Gastrocnemius medialis (tissue), 4 donors: Measurements from ENCODE around the gene RASA4B. TPM values are rescaled to one million over a fixed set of nuclear protein-coding genes. Genes with fewer than 3 reads are reported as not detected.
"Not testable (repeated sequence)": the region's sequence is repeated elsewhere in the genome, so short reads cannot be mapped to it uniquely, and the experiment has no call there.

Experiments used
- ATAC-seq, 2 donors: fragments of 150-250 bp; one replicate each; pipeline ENCODE4 v1.9.1; 2016
- DNase-seq, 2 donors: peaks; one replicate each; pipeline ENCODE4 v3.0.0-alpha.2; 2019
- H3K27ac ChIP-seq, 4 donors: fragments of 200-600 bp; sonication (generic); 1 replicate in 1 of 4; 2 replicates in 3 of 4; pipeline ENCODE4 v1.5.1; 2016 to 2018; ENCODE audit warnings: mild to moderate bottlenecking in 2 of 4, moderate library complexity in 1 of 4
- H3K27me3 ChIP-seq, 3 donors: fragments of 200-600 bp; sonication (generic) in 2 of 3; 1 replicate in 1 of 3; 2 replicates in 2 of 3; pipeline versions ENCODE4 v1.5.1 to v1.6.0; 2016 to 2019; ENCODE audit warnings: mild to moderate bottlenecking in 1 of 3, moderate library complexity in 1 of 3
- H3K36me3 ChIP-seq, 2 donors: fragments of 200-600 bp; sonication (generic) in 1 of 2; one replicate each; pipeline ENCODE4 v1.5.1; 2017 to 2018
- H3K4me1 ChIP-seq, 2 donors: fragments of 200-600 bp; sonication (generic) in 1 of 2; one replicate each; pipeline ENCODE4 v1.5.1; 2016 to 2017; ENCODE audit warnings: mild to moderate bottlenecking in 2 of 2
- H3K4me3 ChIP-seq, 4 donors: fragments of 200-600 bp; sonication (generic) in 3 of 4; 1 replicate in 1 of 4; 2 replicates in 3 of 4; pipeline ENCODE4 v1.5.1; 2016 to 2019; ENCODE audit warnings: mild to moderate bottlenecking in 2 of 4
- H3K9me3 ChIP-seq, 3 donors: fragments of 200-600 bp; sonication (generic) in 2 of 3; 1 replicate in 1 of 3; 2 replicates in 2 of 3; pipeline ENCODE4 v1.5.1; 2016 to 2019
- CTCF ChIP-seq, 5 experiments: fragments of 450-650 bp in 3 of 5; fragments of 200-600 bp in 2 of 5; sonication (generic) in 2 of 5; IDR thresholded peaks in 4 of 5; conservative IDR thresholded peaks in 1 of 5; 1 replicate in 4 of 5; 2 replicates in 1 of 5; pipeline ENCODE4 v1.5.1; 2016 to 2019; ENCODE audit warnings: antibody characterized with exemption in 5 of 5, mild to moderate bottlenecking in 3 of 5, moderate library complexity in 3 of 5
- POLR2A ChIP-seq, 2 donors: fragments of 450-650 bp; IDR thresholded peaks; one replicate each; pipeline ENCODE4 v1.6.1; 2017; ENCODE audit warnings: antibody characterized with exemption in 2 of 2, mild to moderate bottlenecking in 2 of 2, moderate library complexity in 2 of 2
- in situ Hi-C, 4 donors: fragments of 200-750 bp; cut with MboI; loops; one replicate each; pipeline versions ENCODE4 v1.15.0 to v1.8.0; 2017; ENCODE audit warnings: low sequenced_read_pairs in 4 of 4
- intact Hi-C: fragments of 100-400 bp; cut with DNase I; formaldehyde crosslinking; loops from one replicate; pipeline ENCODE4 v1.15.1; 2023; ENCODE audit warnings: low total_unique reads
- total RNA-seq, 4 donors: library from RNA; depleted of rRNA; stranded (reverse); fragments of >200 nt; gene quantifications; one replicate each; pipeline versions ENCODE4 v1.1.0 to v1.2.3, GENCODE V29; 2016

The RASA4B gene
- total RNA-seq, 4 donors from 2014 or later: 38.0 to 127 (median 86.0) TPM

GRCh38 chr7:102457352-102457924 is 60.1 kb downstream of the RASA4B start:
- no peak for ATAC-seq
- no peaks in the 10 kb centered on the region for H3K9me3 ChIP-seq
- TF ChIP-seq POLR2A (IDR thresholded peaks at IDR 0.05) (no peak), CTCF (IDR thresholded peaks at IDR 0.05 in 4 of 5, conservative IDR thresholded peaks at IDR 0.05 in 1 of 5) (no peak)
- no peak overlapping the region for H3K4me3 ChIP-seq
- DNase-seq: no peak
- H3K27ac ChIP-seq: no peak overlapping the region
- H3K4me1 ChIP-seq: no peaks in the 10 kb centered on the region
- in situ Hi-C loops (no loop called here), intact Hi-C loops (no loop called here)
- H3K27me3 ChIP-seq: no peaks in the 10 kb centered on the region
- peaks cover 0 to 42% of the 10 kb centered on the region in 2 donors for H3K36me3 ChIP-seq

- intact Hi-C loops (no loop called here), in situ Hi-C loops (no loop called here)
- TF ChIP-seq POLR2A (IDR thresholded peaks at IDR 0.05) (no peak), CTCF (IDR thresholded peaks at IDR 0.05 in 4 of 5, conservative IDR thresholded peaks at IDR 0.05 in 1 of 5) (no peak)
- Histone ChIP-seq H3K4me3 (no peak overlapping the region), H3K27me3 (no peaks in the 10 kb centered on the region), H3K9me3 (no peaks in the 10 kb centered on the region), H3K4me1 (no peaks in the 10 kb centered on the region), H3K27ac (no peak overlapping the region), H3K36me3 (peaks cover 0 to 42% of the 10 kb centered on the region in 2 donors)
- ATAC-seq (no peak), DNase-seq (no peak)
Measured at GRCh38 chr7:102456327-102456726, 61.2 kb downstream of the RASA4B start.

- Histone ChIP-seq H3K27me3 (no peaks in the 10 kb centered on the region), H3K27ac (no peak overlapping the region), H3K9me3 (no peaks in the 10 kb centered on the region), H3K36me3 (peaks cover 0 to 42% of the 10 kb centered on the region in 2 donors), H3K4me1 (no peaks in the 10 kb centered on the region), H3K4me3 (no peak overlapping the region)
- in situ Hi-C loops (no loop called here), intact Hi-C loops (no loop called here)
- TF ChIP-seq POLR2A (IDR thresholded peaks at IDR 0.05) (no peak), CTCF (IDR thresholded peaks at IDR 0.05 in 4 of 5, conservative IDR thresholded peaks at IDR 0.05 in 1 of 5) (no peak)
- no peak for DNase-seq
- no peak for ATAC-seq
Measured at GRCh38 chr7:102455596-102455995, 62.0 kb downstream of the RASA4B start.

GRCh38 chr7:102454932-102455331 is 62.6 kb downstream of the RASA4B start:
- H3K36me3 ChIP-seq: peaks cover 0 to 42% of the 10 kb centered on the region in 2 donors
- H3K27ac ChIP-seq, H3K27me3 ChIP-seq, DNase-seq, in situ Hi-C loops, ATAC-seq, H3K9me3 ChIP-seq, H3K4me3 ChIP-seq, H3K4me1 ChIP-seq, intact Hi-C loops: not testable (repeated sequence)

GRCh38 chr7:102454468-102454867 is 63.1 kb downstream of the RASA4B start:
- in situ Hi-C loops (no loop called here), intact Hi-C loops (no loop called here)
- ATAC-seq (no peak), DNase-seq (no peak)
- no peak for TF ChIP-seq CTCF (IDR thresholded peaks at IDR 0.05 in 4 of 5, conservative IDR thresholded peaks at IDR 0.05 in 1 of 5)
- no peak for TF ChIP-seq POLR2A (IDR thresholded peaks at IDR 0.05)
- no peak overlapping the region for H3K27ac ChIP-seq
- H3K4me1 ChIP-seq: no peaks in the 10 kb centered on the region
- no peaks in the 10 kb centered on the region for H3K9me3 ChIP-seq
- peaks cover 0 to 41% of the 10 kb centered on the region in 2 donors for H3K36me3 ChIP-seq
- no peak overlapping the region for H3K4me3 ChIP-seq
- no peaks in the 10 kb centered on the region for H3K27me3 ChIP-seq
